Hepatocyte (in vitro differentiated cells): ENCODE data around the gene LSM7.

Experiments
- CTCF ChIP-seq: fragments of 200-600 bp; sonication (generic); IDR thresholded peaks from 2 replicates; pipeline ENCODE4 v1.5.1; 2016; ENCODE audit warnings: antibody characterized with exemption, mild to moderate bottlenecking; ENCODE audit not compliant: poor library complexity
- EZH2 ChIP-seq: fragments of 200-600 bp; sonication (generic); IDR thresholded peaks from 2 replicates; pipeline ENCODE4 v1.6.1; 2016; ENCODE audit warnings: antibody characterized with exemption, mild to moderate bottlenecking, borderline replicate concordance

- no peak for TF ChIP-seq CTCF
- no peak for TF ChIP-seq EZH2
These were observed 9.5 kb downstream of the LSM7 start for GRCh38 chr19:2318923-2319322.
